Nephron progenitor cell (in vitro differentiated cells): ENCODE data around the gene RTP1.

Experiments used
- DNase-seq: peaks from one replicate; pipeline ENCODE4 v3.0.0; 2021
- H3K27ac Mint-ChIP-seq: 2 replicates; pipeline ENCODE4 v1.8.0; 2021; ENCODE audit warnings: mild to moderate bottlenecking, moderate library complexity, mixed read lengths
- H3K27me3 Mint-ChIP-seq: 2 replicates; pipeline ENCODE4 v1.8.0; 2021; ENCODE audit warnings: mild to moderate bottlenecking, low read depth, mixed read lengths; ENCODE audit not compliant: poor library complexity
- H3K36me3 Mint-ChIP-seq: 2 replicates; pipeline ENCODE4 v1.8.0; 2021; ENCODE audit warnings: low read depth, mixed read lengths
- H3K4me1 Mint-ChIP-seq: 2 replicates; pipeline ENCODE4 v1.8.0; 2021; ENCODE audit warnings: mixed read lengths
- H3K4me3 Mint-ChIP-seq: 2 replicates; pipeline ENCODE4 v1.8.0; 2021; ENCODE audit warnings: mild to moderate bottlenecking, moderate library complexity, mixed read lengths
- H3K9me3 Mint-ChIP-seq: 2 replicates; pipeline ENCODE4 v1.8.0; 2021; ENCODE audit warnings: mild to moderate bottlenecking, moderate library complexity, mixed read lengths
- CTCF ChIP-seq: fragments of 200-600 bp; sonication (generic); IDR thresholded peaks from 2 replicates; pipeline ENCODE4 v1.5.0; 2021; ENCODE audit warnings: antibody characterized with exemption

The RTP1 gene

GRCh38 chr3:187183210-187183862, 13.9 kb upstream of the RTP1 start:
- H3K27me3 Mint-ChIP-seq = peaks cover 6% of the 10 kb centered on the region

GRCh38 chr3:187183903-187184302, 13.4 kb upstream of the RTP1 start:
- no peaks in the 10 kb centered on the region for H3K9me3 Mint-ChIP-seq
- H3K27ac Mint-ChIP-seq = no peak overlapping the region
- no peak overlapping the region for H3K4me3 Mint-ChIP-seq
- no peak for TF ChIP-seq CTCF
- DNase-seq = no peak
- peaks cover 6% of the 10 kb centered on the region for H3K27me3 Mint-ChIP-seq
- peaks cover 10% of the 10 kb centered on the region for H3K4me1 Mint-ChIP-seq
- H3K36me3 Mint-ChIP-seq = no peaks in the 10 kb centered on the region

More at GRCh38 chr3:187183210-187183862, 13.9 kb upstream of the RTP1 start:
- Mint-ChIP-seq H3K27ac (no peak overlapping the region), H3K36me3 (no peaks in the 10 kb centered on the region), H3K4me3 (no peak overlapping the region), H3K4me1 (peaks cover 10% of the 10 kb centered on the region), H3K9me3 (no peaks in the 10 kb centered on the region)
- DNase-seq = no peak
- no peak for TF ChIP-seq CTCF

GRCh38 chr3:187185759-187186158, 11.5 kb upstream of the RTP1 start:
- H3K27me3 Mint-ChIP-seq = no peaks in the 10 kb centered on the region
- no peak for TF ChIP-seq CTCF
- no peaks in the 10 kb centered on the region for H3K36me3 Mint-ChIP-seq
- no peak overlapping the region for H3K27ac Mint-ChIP-seq
- H3K4me1 Mint-ChIP-seq = no peaks in the 10 kb centered on the region
- no peaks in the 10 kb centered on the region for H3K9me3 Mint-ChIP-seq
- no peak overlapping the region for H3K4me3 Mint-ChIP-seq
- no peak for DNase-seq

- no peak for DNase-seq
- no peaks in the 10 kb centered on the region for H3K36me3 Mint-ChIP-seq
- H3K4me3 Mint-ChIP-seq = no peak overlapping the region
- no peak for TF ChIP-seq CTCF
- H3K27ac Mint-ChIP-seq = no peak overlapping the region
- H3K4me1 Mint-ChIP-seq = no peaks in the 10 kb centered on the region
- H3K9me3 Mint-ChIP-seq = no peaks in the 10 kb centered on the region
- no peaks in the 10 kb centered on the region for H3K27me3 Mint-ChIP-seq
Observed at GRCh38 chr3:187186375-187186774, 10.9 kb upstream of the RTP1 start.

GRCh38 chr3:187186801-187187421, 10.4 kb upstream of the RTP1 start:
- no peaks in the 10 kb centered on the region for H3K36me3 Mint-ChIP-seq
- H3K9me3 Mint-ChIP-seq = no peaks in the 10 kb centered on the region
- no peak for DNase-seq
- no peak overlapping the region for H3K27ac Mint-ChIP-seq
- H3K4me3 Mint-ChIP-seq = no peak overlapping the region
- H3K4me1 Mint-ChIP-seq = no peaks in the 10 kb centered on the region
- no peaks in the 10 kb centered on the region for H3K27me3 Mint-ChIP-seq
- TF ChIP-seq CTCF = no peak

- Mint-ChIP-seq H3K36me3 (no peaks in the 10 kb centered on the region), H3K4me1 (no peaks in the 10 kb centered on the region), H3K27me3 (peaks cover 6% of the 10 kb centered on the region), H3K27ac (no peak overlapping the region), H3K9me3 (no peaks in the 10 kb centered on the region), H3K4me3 (no peak overlapping the region)
- TF ChIP-seq CTCF = no peak
- no peak for DNase-seq
Observed at GRCh38 chr3:187188931-187189330, 8.4 kb upstream of the RTP1 start.
